ENCODE results near the gene ALG12. TPM values are rescaled to one million over a fixed set of nuclear protein-coding genes. Genes with fewer than 3 reads are reported as not detected.

Gene ALG12
- total and polyA plus RNA-seq, 2 of the 13 experiments (the other 11 are each of a cell fraction or from before 2014, with no cell fraction given) = 7.8 to 15.8 TPM

GRCh38 chr22:49936973-49937757 is 18.9 kb upstream of the ALG12 start (continued):
- TF ChIP-seq HES4 (CRISPR knock-in tag; IDR thresholded peaks at IDR 0.05; ENCODE audit: borderline replicate concordance) (no peak), TFDP2 (CRISPR knock-in tag; IDR thresholded peaks at IDR 0.05) (no peak), UBTF (CRISPR knock-in tag; IDR thresholded peaks at IDR 0.05) (no peak; the same call in 1 of the 2 replicates), NFKBIZ (CRISPR knock-in tag; IDR thresholded peaks at IDR 0.05) (0 out of 2 replicates have a peak, but pooled peaks have one; percentile 3), ZMYM4 (CRISPR knock-in tag; IDR thresholded peaks at IDR 0.05) (no peak), ZNF770 (CRISPR knock-in tag; IDR thresholded peaks at IDR 0.05) (peak; percentile 40; the same call in 1 of the 2 replicates), TMF1 (CRISPR knock-in tag; IDR thresholded peaks at IDR 0.05; ENCODE audit: low read depth) (no peak), ARID3A (IDR thresholded peaks at IDR 0.05; ENCODE audit: low read depth, low read length) (no peak), RBFOX2 (IDR thresholded peaks at IDR 0.05; ENCODE audit: low read depth, low read length) (peak; percentile 2; the same call in 1 of the 2 replicates), CAMTA2 (CRISPR knock-in tag; IDR thresholded peaks at IDR 0.05; ENCODE audit: borderline replicate concordance) (no peak), ZMYM3 (CRISPR knock-in tag; IDR thresholded peaks at IDR 0.05) (no peak), HNRNPL (IDR thresholded peaks at IDR 0.05; ENCODE audit: low read depth, low read length) (peak; percentile 50; the same call in 1 of the 2 replicates), ELF3 (CRISPR knock-in tag; IDR thresholded peaks at IDR 0.05) (no peak), ZNF101 (CRISPR knock-in tag; IDR thresholded peaks at IDR 0.05; ENCODE audit: borderline replicate concordance, low read depth) (no peak), MTA1 (CRISPR knock-in tag; IDR thresholded peaks at IDR 0.05; ENCODE audit: borderline replicate concordance) (no peak; the same call in 1 of the 2 replicates), E2F2 (CRISPR knock-in tag; IDR thresholded peaks at IDR 0.05; ENCODE audit: borderline replicate concordance) (no peak), PITX1 (CRISPR knock-in tag; IDR thresholded peaks at IDR 0.05) (no peak), ZNF674 (CRISPR knock-in tag; IDR thresholded peaks at IDR 0.05; ENCODE audit: low read depth) (no peak)
- TF ChIP-seq, protein P1, sequence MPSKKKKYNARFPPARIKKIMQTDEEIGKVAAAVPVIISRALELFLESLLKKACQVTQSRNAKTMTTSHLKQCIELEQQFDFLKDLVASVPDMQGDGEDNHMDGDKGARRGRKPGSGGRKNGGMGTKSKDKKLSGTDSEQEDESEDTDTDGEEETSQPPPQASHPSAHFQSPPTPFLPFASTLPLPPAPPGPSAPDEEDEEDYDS (CRISPR knock-in tag; IDR thresholded peaks at IDR 0.05) = peak; percentile 37; the same call in 1 of the 2 replicates
